HG02852 (cell line): Measurements from ENCODE around the gene SCCPDH.

Source experiments
- ATAC-seq: cut with Tn5 transposase; IDR thresholded peaks from one replicate; pipeline ENCODE4 v1.9.1; 2021; ENCODE audit warnings: mild to moderate bottlenecking, moderate library complexity; ENCODE audit not compliant: unreplicated experiment

SCCPDH gene

GRCh38 chr1:246748006-246748405 lies 23.8 kb downstream of the SCCPDH start:
- no peak for ATAC-seq

- ATAC-seq = no peak
Measured at GRCh38 chr1:246748867-246749266, 24.7 kb downstream of the SCCPDH start.

GRCh38 chr1:246750752-246751151 lies 26.5 kb downstream of the SCCPDH start:
- ATAC-seq = no peak

- ATAC-seq = peak; percentile 96
Measured at GRCh38 chr1:246753670-246754535, 29.7 kb downstream of the SCCPDH start.

GRCh38 chr1:246755419-246755818 lies 31.2 kb downstream of the SCCPDH start:
- no peak for ATAC-seq

- no peak for ATAC-seq
Measured at GRCh38 chr1:246760422-246761347, 36.5 kb downstream of the SCCPDH start.

- ATAC-seq = no peak
Measured at GRCh38 chr1:246761396-246761795, 37.2 kb downstream of the SCCPDH start.

- no peak for ATAC-seq
Measured at GRCh38 chr1:246765521-246765920, 41.3 kb downstream of the SCCPDH start.

GRCh38 chr1:246768403-246769020 lies 44.3 kb downstream of the SCCPDH start:
- ATAC-seq = no peak

GRCh38 chr1:246769306-246769705 lies 45.1 kb downstream of the SCCPDH start:
- ATAC-seq = no peak

GRCh38 chr1:246771366-246771765 lies 47.2 kb downstream of the SCCPDH start:
- ATAC-seq = no peak

GRCh38 chr1:246772686-246773085 lies 48.5 kb downstream of the SCCPDH start:
- peak; percentile 14 for ATAC-seq

- peak; percentile 99 for ATAC-seq
Measured at GRCh38 chr1:246773213-246773641, 49.0 kb downstream of the SCCPDH start.

- no peak for ATAC-seq
Measured at GRCh38 chr1:246775531-246776385, 51.5 kb downstream of the SCCPDH start.

GRCh38 chr1:246776923-246777322 lies 52.7 kb downstream of the SCCPDH start:
- no peak for ATAC-seq

GRCh38 chr1:246778663-246779062 lies 54.5 kb downstream of the SCCPDH start:
- no peak for ATAC-seq

GRCh38 chr1:246779561-246780175 lies 55.5 kb downstream of the SCCPDH start:
- ATAC-seq = no peak

GRCh38 chr1:246780264-246780663 lies 56.1 kb downstream of the SCCPDH start:
- ATAC-seq = no peak

GRCh38 chr1:246781212-246781611 lies 57.0 kb downstream of the SCCPDH start:
- ATAC-seq = no peak
